ENCODE data around the gene TFF1. TPM values are rescaled to one million over a fixed set of nuclear protein-coding genes. Genes with fewer than 3 reads are reported as not detected.

TFF1 gene
- total RNA-seq, 2 donors from 2014 or later, result 233 to 916 TPM

GRCh38 chr21:42375966-42376337 lies 9.6 kb upstream of the TFF1 start:
- Histone ChIP-seq H3K9me3 (no peaks in the 10 kb centered on the region), H3K27ac (peak overlapping the region; percentile 70), H3K4me3 (no peak overlapping the region), H3K4me1 (no peaks in the 10 kb centered on the region), H3K27me3 (no peaks in the 10 kb centered on the region), H3K36me3 (no peaks in the 10 kb centered on the region), H3K9ac (ENCODE audit: low read depth in 2 of 2, low read length in 2 of 2) (peak overlapping the region in 1 of 2 donors; percentile 63)
- intact Hi-C loops (cut with DNase I), result no loop called here
- TF ChIP-seq CTCF (IDR thresholded peaks at IDR 0.05), result no peak
- DNase-seq, result no peak

- Histone ChIP-seq H3K9ac (ENCODE audit: low read depth in 2 of 2, low read length in 2 of 2) (peak overlapping the region in 1 of 2 donors; percentile 63), H3K4me3 (no peak overlapping the region), H3K27me3 (no peaks in the 10 kb centered on the region), H3K9me3 (no peaks in the 10 kb centered on the region), H3K36me3 (no peaks in the 10 kb centered on the region), H3K4me1 (no peaks in the 10 kb centered on the region), H3K27ac (peak overlapping the region; percentile 70)
- no peak for TF ChIP-seq CTCF (IDR thresholded peaks at IDR 0.05)
- DNase-seq, result peak; percentile 85
- intact Hi-C loops (cut with DNase I), result no loop called here
Observed at GRCh38 chr21:42375506-42375905, 9.2 kb upstream of the TFF1 start.

GRCh38 chr21:42374864-42375499 lies 8.6 kb upstream of the TFF1 start:
- DNase-seq, result no peak
- Histone ChIP-seq H3K36me3 (no peaks in the 10 kb centered on the region), H3K4me1 (no peaks in the 10 kb centered on the region), H3K9ac (ENCODE audit: low read depth in 2 of 2, low read length in 2 of 2) (no peak overlapping the region), H3K27ac (peak overlapping the region; percentile 70), H3K9me3 (no peaks in the 10 kb centered on the region), H3K27me3 (no peaks in the 10 kb centered on the region), H3K4me3 (no peak overlapping the region)
- intact Hi-C loops (cut with DNase I), result no loop called here
- TF ChIP-seq CTCF (IDR thresholded peaks at IDR 0.05), result no peak

GRCh38 chr21:42374457-42374856 lies 8.1 kb upstream of the TFF1 start:
- DNase-seq, result no peak
- no peaks in the 10 kb centered on the region for H3K4me1 ChIP-seq
- no peaks in the 10 kb centered on the region for H3K36me3 ChIP-seq
- H3K9me3 ChIP-seq, result no peaks in the 10 kb centered on the region
- TF ChIP-seq CTCF (IDR thresholded peaks at IDR 0.05), result no peak
- no peak overlapping the region for H3K4me3 ChIP-seq
- intact Hi-C loops (cut with DNase I), result no loop called here
- H3K27ac ChIP-seq, result peak overlapping the region; percentile 70
- H3K27me3 ChIP-seq, result no peaks in the 10 kb centered on the region
- no peak overlapping the region for H3K9ac ChIP-seq (ENCODE audit: low read depth in 2 of 2, low read length in 2 of 2)

GRCh38 chr21:42373908-42374455 lies 7.6 kb upstream of the TFF1 start:
- no peak for DNase-seq
- Histone ChIP-seq H3K27me3 (no peaks in the 10 kb centered on the region), H3K9me3 (no peaks in the 10 kb centered on the region), H3K36me3 (no peaks in the 10 kb centered on the region), H3K9ac (ENCODE audit: low read depth in 2 of 2, low read length in 2 of 2) (no peak overlapping the region), H3K27ac (no peak overlapping the region), H3K4me1 (no peaks in the 10 kb centered on the region), H3K4me3 (no peak overlapping the region)
- TF ChIP-seq CTCF (IDR thresholded peaks at IDR 0.05), result no peak
- intact Hi-C loops (cut with DNase I), result no loop called here
